SK-N-SH treated with all-trans-retinoic acid at 6 μM for 48 hours (cell line): Measurements from ENCODE around the gene TRAP1.

Experiments used
- ATAC-seq: fragments of 200-7000 bp; cut with Tn5 transposase; 3 replicates; pipeline ENCODE4 v1.9.1; 2020; ENCODE audit warnings: mild to moderate bottlenecking, moderate library complexity
- ARNTL ChIP-seq: fragments of 450-650 bp; formaldehyde crosslinking; IDR thresholded peaks from 2 replicates; pipeline ENCODE4 v1.5.0; 2020; ENCODE audit warnings: low read depth, mild to moderate bottlenecking, moderate library complexity, borderline replicate concordance
- BACH2 ChIP-seq: fragments of 250-450 bp; sonication (Bioruptor Pico); IDR thresholded peaks from 2 replicates; pipeline ENCODE4 v1.9.0; 2021; ENCODE audit warnings: mild to moderate bottlenecking, borderline replicate concordance
- CREB5 ChIP-seq: fragments of 250-450 bp; sonication (Bioruptor Pico); IDR thresholded peaks from 2 replicates; pipeline ENCODE4 v1.5.1; 2020; ENCODE audit warnings: low read depth, mild to moderate bottlenecking, moderate library complexity
- CSDC2 ChIP-seq: fragments of 250-450 bp; sonication (Bioruptor Pico); IDR thresholded peaks from 2 replicates; pipeline ENCODE4 v1.5.0; 2020; ENCODE audit warnings: mild to moderate bottlenecking, moderate library complexity
- ESRRG ChIP-seq: fragments of 250-450 bp; sonication (Bioruptor Pico); IDR thresholded peaks from 2 replicates; pipeline ENCODE4 v1.6.1; 2021; ENCODE audit warnings: mild to moderate bottlenecking
- GLIS3 ChIP-seq: fragments of 250-450 bp; sonication (Bioruptor Pico); IDR thresholded peaks from 2 replicates; pipeline ENCODE4 v1.5.0; 2020; ENCODE audit warnings: mild to moderate bottlenecking, moderate library complexity
- OSR1 ChIP-seq: fragments of 250-450 bp; sonication (Bioruptor Pico); IDR thresholded peaks from 2 replicates; pipeline ENCODE4 v1.8.0; 2022; ENCODE audit warnings: moderate library complexity, mild to moderate bottlenecking, inconsistent platforms
- PATZ1 ChIP-seq: fragments of 250-450 bp; sonication (Bioruptor Pico); IDR thresholded peaks from 2 replicates; pipeline ENCODE4 v1.8.0; 2020; ENCODE audit warnings: mild to moderate bottlenecking, moderate library complexity, borderline replicate concordance
- POU6F1 ChIP-seq: fragments of 250-450 bp; sonication (Bioruptor Pico); IDR thresholded peaks from 2 replicates; pipeline ENCODE4 v1.8.0; 2021; ENCODE audit warnings: low read depth, mild to moderate bottlenecking, moderate library complexity, borderline replicate concordance
- PPARA ChIP-seq: fragments of 250-450 bp; sonication (Bioruptor Pico); IDR thresholded peaks from 2 replicates; pipeline ENCODE4 v1.5.0; 2020; ENCODE audit warnings: mild to moderate bottlenecking, borderline replicate concordance
- RARB ChIP-seq: fragments of 250-450 bp; sonication (Bioruptor Pico); IDR thresholded peaks from 2 replicates; pipeline ENCODE4 v1.8.0; 2021; ENCODE audit warnings: mild to moderate bottlenecking, moderate library complexity
- SNAI2 ChIP-seq: fragments of 250-450 bp; sonication (Bioruptor Pico); IDR thresholded peaks from 2 replicates; pipeline ENCODE4 v1.5.0; 2020; ENCODE audit warnings: mild to moderate bottlenecking, moderate library complexity
- TCF4 ChIP-seq: fragments of 250-450 bp; sonication (Bioruptor Pico); IDR thresholded peaks from 2 replicates; pipeline ENCODE4 v1.8.0; 2021; ENCODE audit warnings: mild to moderate bottlenecking, moderate library complexity, borderline replicate concordance
- TOX ChIP-seq: fragments of 250-450 bp; sonication (Bioruptor Pico); IDR thresholded peaks from 2 replicates; pipeline ENCODE4 v1.8.0; 2021; ENCODE audit warnings: mild to moderate bottlenecking, moderate library complexity, borderline replicate concordance
- TSHZ2 ChIP-seq: fragments of 250-450 bp; sonication (Bioruptor Pico); IDR thresholded peaks from 2 replicates; pipeline ENCODE4 v1.5.0; 2020; ENCODE audit warnings: mild to moderate bottlenecking, moderate library complexity
- ZC3H10 ChIP-seq: fragments of 250-450 bp; sonication (Bioruptor Pico); IDR thresholded peaks from 2 replicates; pipeline ENCODE4 v1.5.1; 2021; ENCODE audit warnings: mild to moderate bottlenecking, moderate library complexity
- ZFP3 ChIP-seq: fragments of 250-450 bp; sonication (Bioruptor Pico); IDR thresholded peaks from 2 replicates; pipeline ENCODE4 v1.5.0; 2020; ENCODE audit warnings: mild to moderate bottlenecking, moderate library complexity
- ZFP30 ChIP-seq: fragments of 450-650 bp; formaldehyde crosslinking; IDR thresholded peaks from 2 replicates; pipeline ENCODE4 v1.5.0; 2022; ENCODE audit warnings: mild to moderate bottlenecking, moderate library complexity
- ZNF565 ChIP-seq: fragments of 450-650 bp; formaldehyde crosslinking; conservative IDR thresholded peaks from 2 replicates; pipeline ENCODE4 v1.5.0; 2020; ENCODE audit warnings: low read depth, mild to moderate bottlenecking, moderate library complexity
- ZNF70 ChIP-seq: fragments of 450-650 bp; formaldehyde crosslinking; IDR thresholded peaks from 2 replicates; pipeline ENCODE4 v1.5.0; 2020; ENCODE audit warnings: mild to moderate bottlenecking, moderate library complexity
- ZNF8 ChIP-seq: fragments of 450-650 bp; formaldehyde crosslinking; IDR thresholded peaks from 2 replicates; pipeline ENCODE4 v1.5.0; 2020; ENCODE audit warnings: mild to moderate bottlenecking, moderate library complexity

The TRAP1 gene

GRCh38 chr16:3713587-3714242, 3.6 kb downstream of the TRAP1 start:
- TF ChIP-seq OSR1 (CRISPR knock-in tag) (no peak), ZFP3 (CRISPR knock-in tag) (no peak), PPARA (CRISPR knock-in tag) (no peak), SNAI2 (no peak), ARNTL (CRISPR knock-in tag) (no peak), BACH2 (CRISPR knock-in tag) (no peak), GLIS3 (no peak), ZNF8 (CRISPR knock-in tag) (no peak)
- TF ChIP-seq, all 23 proteins: peak for 0
- ATAC-seq: no peak

- ATAC-seq: no peak
- TF ChIP-seq ESRRG (CRISPR knock-in tag) (no peak), OSR1 (CRISPR knock-in tag) (no peak), TSHZ2 (CRISPR knock-in tag) (no peak), ARNTL (CRISPR knock-in tag) (no peak), ZFP30 (CRISPR knock-in tag) (no peak), ZNF8 (CRISPR knock-in tag) (no peak), BACH2 (CRISPR knock-in tag) (no peak), CREB5 (CRISPR knock-in tag) (no peak), TCF4 (CRISPR knock-in tag) (no peak), TOX (CRISPR knock-in tag) (no peak), PATZ1 (CRISPR knock-in tag) (no peak), SNAI2 (no peak), RARB (CRISPR knock-in tag) (no peak), ZNF70 (no peak), ZC3H10 (CRISPR knock-in tag) (no peak), ZNF565 (no peak), GLIS3 (no peak)
Observed at GRCh38 chr16:3712861-3713372, 4.4 kb downstream of the TRAP1 start.

GRCh38 chr16:3706253-3707012, 10.9 kb downstream of the TRAP1 start:
- ATAC-seq: no peak
- TF ChIP-seq SNAI2 (no peak), TCF4 (CRISPR knock-in tag) (no peak), CSDC2 (CRISPR knock-in tag) (no peak), ESRRG (CRISPR knock-in tag) (no peak), RARB (CRISPR knock-in tag) (no peak), POU6F1 (CRISPR knock-in tag) (no peak), ZNF565 (no peak), ZFP3 (CRISPR knock-in tag) (no peak), TOX (CRISPR knock-in tag) (no peak), OSR1 (CRISPR knock-in tag) (no peak), PPARA (CRISPR knock-in tag) (no peak), TSHZ2 (CRISPR knock-in tag) (no peak), ZC3H10 (CRISPR knock-in tag) (no peak), BACH2 (CRISPR knock-in tag) (no peak), CREB5 (CRISPR knock-in tag) (no peak), ZFP30 (CRISPR knock-in tag) (no peak)
